ENCODE results near the gene INSC.

The INSC gene

GRCh38 chr11:15124528-15124927 is 9.8 kb downstream of the INSC start:
- H3K27me3 Mint-ChIP-seq: peaks cover 32% of the 10 kb centered on the region
- no peak overlapping the region for H3K27ac Mint-ChIP-seq
- H3K4me1 Mint-ChIP-seq: peaks cover 1% of the 10 kb centered on the region
- ATAC-seq (no peak), DNase-seq (no peak)
- no peaks in the 10 kb centered on the region for H3K9me3 Mint-ChIP-seq
- no peak overlapping the region for H3K4me3 Mint-ChIP-seq

GRCh38 chr11:15127341-15127740 is 12.6 kb downstream of the INSC start:
- DNase-seq: no peak
- no peak for ATAC-seq
- Mint-ChIP-seq H3K4me3 (no peak overlapping the region), H3K27ac (no peak overlapping the region), H3K4me1 (no peaks in the 10 kb centered on the region), H3K27me3 (peaks cover 19% of the 10 kb centered on the region), H3K9me3 (no peaks in the 10 kb centered on the region)

GRCh38 chr11:15128621-15129020 is 13.9 kb downstream of the INSC start:
- Mint-ChIP-seq H3K4me1 (no peaks in the 10 kb centered on the region), H3K4me3 (no peak overlapping the region), H3K27ac (no peak overlapping the region), H3K27me3 (peaks cover 19% of the 10 kb centered on the region), H3K9me3 (peaks cover 0 to 4% of the 10 kb centered on the region in 2 donors)
- no peak for DNase-seq
- no peak for ATAC-seq

GRCh38 chr11:15136166-15136565 is 21.4 kb downstream of the INSC start:
- ATAC-seq (peak; percentile 31), DNase-seq (no peak)
- Mint-ChIP-seq H3K4me3 (no peak overlapping the region), H3K27ac (no peak overlapping the region), H3K27me3 (peaks cover 11% of the 10 kb centered on the region), H3K9me3 (peaks cover 0 to 4% of the 10 kb centered on the region in 2 donors), H3K4me1 (no peaks in the 10 kb centered on the region)

GRCh38 chr11:15139096-15139770 is 24.5 kb downstream of the INSC start:
- Mint-ChIP-seq H3K9me3 (no peaks in the 10 kb centered on the region), H3K4me3 (no peak overlapping the region)

GRCh38 chr11:15139958-15140659 is 25.4 kb downstream of the INSC start:
- no peak overlapping the region for H3K27ac Mint-ChIP-seq
- H3K9me3 Mint-ChIP-seq: no peaks in the 10 kb centered on the region
- H3K4me1 Mint-ChIP-seq: no peaks in the 10 kb centered on the region
- H3K27me3 Mint-ChIP-seq: no peaks in the 10 kb centered on the region
- ATAC-seq (no peak), DNase-seq (no peak)
- no peak overlapping the region for H3K4me3 Mint-ChIP-seq

More at GRCh38 chr11:15139096-15139770, 24.5 kb downstream of the INSC start:
- Mint-ChIP-seq H3K27ac (no peak overlapping the region), H3K27me3 (no peaks in the 10 kb centered on the region), H3K4me1 (no peaks in the 10 kb centered on the region)
- ATAC-seq (no peak), DNase-seq (no peak)

GRCh38 chr11:15141381-15141780 is 26.7 kb downstream of the INSC start:
- Mint-ChIP-seq H3K4me3 (no peak overlapping the region), H3K4me1 (no peaks in the 10 kb centered on the region), H3K27ac (no peak overlapping the region), H3K9me3 (no peaks in the 10 kb centered on the region), H3K27me3 (no peaks in the 10 kb centered on the region)
- ATAC-seq (no peak), DNase-seq (no peak)

GRCh38 chr11:15142838-15143237 is 28.1 kb downstream of the INSC start:
- ATAC-seq (no peak), DNase-seq (no peak)
- no peak overlapping the region for H3K4me3 Mint-ChIP-seq
- H3K4me1 Mint-ChIP-seq: no peaks in the 10 kb centered on the region
- no peaks in the 10 kb centered on the region for H3K27me3 Mint-ChIP-seq
- H3K27ac Mint-ChIP-seq: no peak overlapping the region
- H3K9me3 Mint-ChIP-seq: no peaks in the 10 kb centered on the region

- DNase-seq (no peak), ATAC-seq (no peak)
- no peak overlapping the region for H3K4me3 Mint-ChIP-seq
- no peaks in the 10 kb centered on the region for H3K9me3 Mint-ChIP-seq
- no peak overlapping the region for H3K27ac Mint-ChIP-seq
- no peaks in the 10 kb centered on the region for H3K4me1 Mint-ChIP-seq
- H3K27me3 Mint-ChIP-seq: no peaks in the 10 kb centered on the region
Measured at GRCh38 chr11:15143855-15144254, 29.1 kb downstream of the INSC start.

- Mint-ChIP-seq H3K4me3 (no peak overlapping the region), H3K27me3 (no peaks in the 10 kb centered on the region), H3K9me3 (no peaks in the 10 kb centered on the region), H3K4me1 (no peaks in the 10 kb centered on the region), H3K27ac (no peak overlapping the region)
- DNase-seq (no peak), ATAC-seq (no peak)
Measured at GRCh38 chr11:15144347-15144746, 29.6 kb downstream of the INSC start.

GRCh38 chr11:15145151-15145550 is 30.4 kb downstream of the INSC start:
- no peak overlapping the region for H3K27ac Mint-ChIP-seq
- H3K4me1 Mint-ChIP-seq: no peaks in the 10 kb centered on the region
- no peaks in the 10 kb centered on the region for H3K9me3 Mint-ChIP-seq
- H3K4me3 Mint-ChIP-seq: no peak overlapping the region
- DNase-seq (no peak), ATAC-seq (no peak)
- H3K27me3 Mint-ChIP-seq: no peaks in the 10 kb centered on the region

GRCh38 chr11:15145615-15146014 is 30.9 kb downstream of the INSC start:
- no peaks in the 10 kb centered on the region for H3K4me1 Mint-ChIP-seq
- no peaks in the 10 kb centered on the region for H3K9me3 Mint-ChIP-seq
- H3K27ac Mint-ChIP-seq: no peak overlapping the region
- DNase-seq (no peak), ATAC-seq (no peak)
- no peaks in the 10 kb centered on the region for H3K27me3 Mint-ChIP-seq
- no peak overlapping the region for H3K4me3 Mint-ChIP-seq

GRCh38 chr11:15146271-15147003 is 31.7 kb downstream of the INSC start:
- Mint-ChIP-seq H3K4me1 (no peaks in the 10 kb centered on the region), H3K4me3 (no peak overlapping the region), H3K27me3 (no peaks in the 10 kb centered on the region), H3K9me3 (no peaks in the 10 kb centered on the region), H3K27ac (no peak overlapping the region)
- no peak for ATAC-seq
- no peak for DNase-seq

GRCh38 chr11:15148169-15148568 is 33.4 kb downstream of the INSC start:
- Mint-ChIP-seq H3K9me3 (no peaks in the 10 kb centered on the region), H3K27me3 (no peaks in the 10 kb centered on the region), H3K4me3 (no peak overlapping the region), H3K27ac (no peak overlapping the region), H3K4me1 (no peaks in the 10 kb centered on the region)
- ATAC-seq (no peak), DNase-seq (no peak)

- Mint-ChIP-seq H3K9me3 (no peaks in the 10 kb centered on the region), H3K27ac (no peak overlapping the region), H3K4me1 (no peaks in the 10 kb centered on the region), H3K4me3 (no peak overlapping the region), H3K27me3 (no peaks in the 10 kb centered on the region)
- ATAC-seq (no peak), DNase-seq (no peak)
Measured at GRCh38 chr11:15149050-15149449, 34.3 kb downstream of the INSC start.

- H3K27ac Mint-ChIP-seq: peak overlapping the region in 1 of 2 donors; percentile 5
- no peaks in the 10 kb centered on the region for H3K4me1 Mint-ChIP-seq
- ATAC-seq (no peak), DNase-seq (no peak)
- H3K4me3 Mint-ChIP-seq: no peak overlapping the region
- no peaks in the 10 kb centered on the region for H3K27me3 Mint-ChIP-seq
- no peaks in the 10 kb centered on the region for H3K9me3 Mint-ChIP-seq
Measured at GRCh38 chr11:15150507-15150906, 35.8 kb downstream of the INSC start.
